AG04449 (cell line): ENCODE data around the gene UQCC2.

Experiments
- CTCF ChIA-PET: fragments of 350-600 bp; formaldehyde crosslinking; extraction: SDS; loops from one replicate; lab custom pipeline; 2021; ENCODE audit warnings: antibody characterized with exemption; lab: Yijun Ruan, JAX
- POLR2A ChIA-PET: fragments of 400-600, 350-600 bp; formaldehyde crosslinking; extraction: SDS; loops from one replicate; lab custom pipeline; 2020; ENCODE audit warnings: antibody characterized with exemption, inconsistent platforms; lab: Yijun Ruan, JAX
- DNase-seq: peaks from one replicate; pipeline ENCODE4 v3.0.0-alpha.2; 2010; ENCODE audit warnings: low read depth, low spot score
- H3K4me3 ChIP-seq: 2 replicates; pipeline ENCODE4 v1.5.1; 2011; ENCODE audit warnings: low read depth, mild to moderate bottlenecking, control low read depth, low read length
- TF ChIP-seq, protein P1 (sequence below): IDR thresholded peaks from one replicate; pipeline ENCODE4 v1.5.1; 2011; ENCODE audit warnings: mild to moderate bottlenecking, moderate library complexity, low read length, control low read depth, inconsistent platforms; ENCODE audit not compliant: insufficient read depth; ENCODE audit errors: missing control alignments

The UQCC2 gene

GRCh38 chr6:33699739-33700138, 11.8 kb downstream of the UQCC2 start:
- ChIA-PET CTCF (interaction anchor here (0.6 to 16.2 kb wide), 21 partner anchors 10 to 309 kb away, joined by 3 to 539 read pairs (median 9); partner anchors contain the start of genes BAK1, ITPR3 and UQCC2), POLR2A (no interaction called here)
- H3K4me3 ChIP-seq: no peak overlapping the region
- TF ChIP-seq, protein P1, sequence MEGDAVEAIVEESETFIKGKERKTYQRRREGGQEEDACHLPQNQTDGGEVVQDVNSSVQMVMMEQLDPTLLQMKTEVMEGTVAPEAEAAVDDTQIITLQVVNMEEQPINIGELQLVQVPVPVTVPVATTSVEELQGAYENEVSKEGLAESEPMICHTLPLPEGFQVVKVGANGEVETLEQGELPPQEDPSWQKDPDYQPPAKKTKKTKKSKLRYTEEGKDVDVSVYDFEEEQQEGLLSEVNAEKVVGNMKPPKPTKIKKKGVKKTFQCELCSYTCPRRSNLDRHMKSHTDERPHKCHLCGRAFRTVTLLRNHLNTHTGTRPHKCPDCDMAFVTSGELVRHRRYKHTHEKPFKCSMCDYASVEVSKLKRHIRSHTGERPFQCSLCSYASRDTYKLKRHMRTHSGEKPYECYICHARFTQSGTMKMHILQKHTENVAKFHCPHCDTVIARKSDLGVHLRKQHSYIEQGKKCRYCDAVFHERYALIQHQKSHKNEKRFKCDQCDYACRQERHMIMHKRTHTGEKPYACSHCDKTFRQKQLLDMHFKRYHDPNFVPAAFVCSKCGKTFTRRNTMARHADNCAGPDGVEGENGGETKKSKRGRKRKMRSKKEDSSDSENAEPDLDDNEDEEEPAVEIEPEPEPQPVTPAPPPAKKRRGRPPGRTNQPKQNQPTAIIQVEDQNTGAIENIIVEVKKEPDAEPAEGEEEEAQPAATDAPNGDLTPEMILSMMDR: no peak
- DNase-seq: no peak

DNA sequence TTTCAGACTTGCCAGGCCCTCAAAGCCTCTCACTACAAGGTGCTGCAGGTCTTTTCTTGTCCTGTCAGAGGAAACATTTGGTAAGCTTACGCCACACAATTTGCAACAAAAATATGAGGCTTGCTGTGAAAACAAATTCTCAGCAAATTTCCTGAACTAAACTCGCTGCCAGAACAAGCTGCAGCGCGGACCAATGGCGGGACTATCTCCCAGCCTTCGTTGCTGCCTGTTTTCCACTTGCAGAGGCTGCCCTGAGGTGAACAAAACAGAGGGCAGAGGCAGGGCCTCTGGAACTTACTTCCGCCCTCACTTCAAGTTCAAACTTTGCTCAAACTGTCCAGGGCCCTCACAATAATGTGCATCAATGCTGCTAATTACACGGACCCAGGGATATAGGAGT, 12.4 kb downstream of the UQCC2 start:
- DNase-seq: no peak
- POLR2A ChIA-PET: no interaction called here
- TF ChIP-seq, protein P1: no peak
- CTCF ChIA-PET: interaction anchor here (1.2 to 1.3 kb wide), 2 partner anchors 109 to 111 kb away, joined by 6 to 7 read pairs; no protein-coding TSS in a partner anchor
- H3K4me3 ChIP-seq: no peak overlapping the region

DNA sequence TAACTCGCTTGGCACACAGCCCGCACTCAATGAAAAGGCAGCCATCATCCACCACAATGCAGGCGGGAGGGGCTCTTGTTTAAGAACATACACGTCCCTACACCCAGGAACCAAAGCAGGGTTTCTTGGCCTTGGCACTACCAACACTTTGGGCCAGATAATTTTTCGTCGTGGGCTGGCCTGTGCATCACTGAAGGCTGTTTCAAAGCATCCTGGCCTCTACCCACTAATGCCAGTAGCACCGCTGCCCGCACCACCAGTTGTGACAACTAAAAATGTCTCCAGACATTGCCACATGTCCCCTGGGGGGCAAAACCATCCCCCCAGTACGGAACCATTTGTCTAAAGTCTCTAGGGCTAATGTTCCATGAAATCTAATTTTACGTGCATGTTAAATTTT, 13.0 kb downstream of the UQCC2 start:
- ChIA-PET POLR2A (no interaction called here), CTCF (interaction anchor here (0.6 to 1.3 kb wide), 3 partner anchors 109 to 113 kb away, joined by 3 to 7 read pairs (median 6); no protein-coding TSS in a partner anchor)
- TF ChIP-seq, protein P1: no peak
- H3K4me3 ChIP-seq: no peak overlapping the region
- no peak for DNase-seq

- CTCF ChIA-PET: interaction anchor here (0.9 to 12.5 kb wide), 4 partner anchors 7 to 110 kb away, joined by 3 to 161 read pairs (median 6); partner anchors contain the start of gene UQCC2
- TF ChIP-seq, protein P1: no peak
- no peak for DNase-seq
- POLR2A ChIA-PET: no interaction called here
- H3K4me3 ChIP-seq: no peak overlapping the region
Observed at GRCh38 chr6:33697845-33698244, 13.7 kb downstream of the UQCC2 start.

GRCh38 chr6:33696548-33697518, 14.7 kb downstream of the UQCC2 start:
- CTCF ChIA-PET: interaction anchor here (0.9 to 12.5 kb wide), 4 partner anchors 8 to 109 kb away, joined by 3 to 161 read pairs (median 6); partner anchors contain the start of gene UQCC2
- H3K4me3 ChIP-seq: no peak overlapping the region
- no peak for DNase-seq
- POLR2A ChIA-PET: no interaction called here
- TF ChIP-seq, protein P1: no peak

GRCh38 chr6:33696076-33696475, 15.4 kb downstream of the UQCC2 start:
- TF ChIP-seq, protein P1: no peak
- ChIA-PET CTCF (interaction anchor here (1.6 to 12.5 kb wide), 2 partner anchors 17 to 108 kb away, joined by 3 to 161 read pairs; no protein-coding TSS in a partner anchor), POLR2A (interaction anchor here (2.4 kb wide), 1 partner anchor 9 kb away, joined by 12 read pairs; no protein-coding TSS in a partner anchor)
- H3K4me3 ChIP-seq: no peak overlapping the region
- DNase-seq: no peak
